ENCODE measurements around the gene MRPS26.

- TF ChIP-seq CTCF (IDR thresholded peaks at IDR 0.05): no peak
- no peak for TF ChIP-seq POLR2A (IDR thresholded peaks at IDR 0.05)
Measured at GRCh38 chr20:3040086-3040485, 5.8 kb upstream of the MRPS26 start.
